Pancreas (tissue), 10 donors: ENCODE results near the gene CEP44. TPM values are rescaled to one million over a fixed set of nuclear protein-coding genes. Genes with fewer than 3 reads are reported as not detected.

Source experiments
- ATAC-seq, 4 donors: fragments of 200-7000 bp; cut with Tn5 transposase; one replicate each; pipeline versions ENCODE4 v1.8.0 to v1.9.1; 2020; ENCODE audit warnings: mild to moderate bottlenecking in 4 of 4, moderate library complexity in 4 of 4
- DNase-seq, 6 donors: peaks; one replicate each; pipeline ENCODE4 v3.0.0-alpha.2; 2020
- FAIRE-seq: peaks from 2 replicates; lab custom pipeline; 2012; peaks lifted over from hg19 to GRCh38; lab: Jason Lieb, UNC
- H3K27ac ChIP-seq, 4 donors: fragments of 200-600 bp; sonication (generic); 1 replicate in 3 of 4; 2 replicates in 1 of 4; pipeline versions ENCODE4 v1.5.0 to v1.8.0; 2020
- H3K27me3 ChIP-seq, 4 donors: fragments of 200-600 bp; one replicate each; pipeline ENCODE4 v1.8.0; 2021
- H3K36me3 ChIP-seq, 3 donors: fragments of 200-600 bp; sonication (generic) in 1 of 3; one replicate each; pipeline versions ENCODE4 v1.5.0 to v1.8.0; 2020 to 2021
- H3K4me1 ChIP-seq, 3 donors: fragments of 200-600 bp; one replicate each; pipeline ENCODE4 v1.8.0; 2021
- H3K4me3 ChIP-seq, 4 donors: fragments of 200-600 bp; sonication (generic) in 2 of 4; one replicate each; pipeline versions ENCODE4 v1.5.0 to v1.8.0; 2020 to 2021
- H3K9me3 ChIP-seq, 4 donors: fragments of 200-600 bp; one replicate each; pipeline ENCODE4 v1.8.0; 2021
- WGBS, 2 donors: extraction: QIAGEN DNeasy Blood & Tissue Kit; methylation state at CpG; one replicate each; pipeline ENCODE4 v1.1.7; 2013; 5-methylcytosine and 5-hydroxymethylcytosine counted together
- intact Hi-C, 3 donors: fragments of 100-400 bp; cut with DNase I; formaldehyde crosslinking; loops; one replicate each; pipeline versions ENCODE4 v1.11.1 to v1.14.2; 2022
- polyA plus RNA-seq, 2 donors: library from polyadenylated mRNA; stranded (reverse); fragments of 200-250 nt; gene quantifications; one replicate each; pipeline ENCODE4 v1.2.3, GENCODE V29; 2013
- total RNA-seq, 6 donors: library from RNA; stranded (reverse); fragmentation: NEBNext Ultra II Directional in 4 of 6; extraction: Animal tissue kit (Norgen Biotek cat#: 25700) in 4 of 6; gene quantifications; one replicate each; pipeline versions ENCODE4 v1.2.1 to v1.2.4, GENCODE V29; 2021 to 2023
- TF ChIP-seq, protein P1 (sequence below), 4 donors: fragments of 200-600 bp; sonication (generic) in 3 of 4; IDR thresholded peaks; one replicate each; pipeline versions ENCODE4 v1.5.0 to v1.8.0; 2021; ENCODE audit warnings: antibody characterized with exemption in 4 of 4
- donor health status: healthy with polysubstance abuse.
- donor health status: DM: no; HTN: no; CAD: no; lungs with moderate emphysema.
- donor health status: DM: no; HTN: no; CAD: no.
- donor health status: control.
- donor health status: control.
- donor health status: Bipolar disorder and iron deficiency.
- donor health status: DM: yes; HTN: yes; CAD: no.
- donor health status: DM: no; HTN: no; CAD: no.
- donor health status: DM: no; HTN: no; CAD: no.
- donor health status: DM: yes; HTN: yes; CAD: no.

CEP44 gene
- total and polyA plus RNA-seq, 8 donors = 3.4 to 9.7 (median 5.9) TPM

DNA sequence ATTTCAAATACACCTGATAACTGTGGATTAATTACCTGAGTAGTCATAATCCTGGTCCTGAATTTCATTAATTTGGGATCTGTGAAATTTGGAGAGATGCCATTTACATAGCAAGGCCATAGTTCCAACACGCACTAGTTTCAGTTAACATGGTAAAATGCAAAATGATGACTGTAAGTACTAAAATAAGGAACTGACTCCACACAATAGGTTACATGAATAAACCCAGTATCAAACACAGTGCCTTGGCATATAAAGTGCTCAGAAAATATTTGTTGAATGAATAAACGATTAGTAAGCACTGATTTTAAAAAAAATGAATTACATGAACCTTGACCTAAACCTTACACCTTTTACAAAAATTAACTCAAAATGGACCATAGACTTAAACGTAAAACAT is 9.3 kb upstream of the CEP44 start:
- WGBS, 2 donors = 78 to 80% methylated on average over 3 of the region's 3 CpGs
- Histone ChIP-seq H3K4me1 (no peaks in the 10 kb centered on the region), H3K36me3 (no peaks in the 10 kb centered on the region), H3K9me3 (no peaks in the 10 kb centered on the region), H3K27me3 (no peaks in the 10 kb centered on the region), H3K27ac (no peak overlapping the region), H3K4me3 (no peak overlapping the region)
- intact Hi-C loops = no loop called here
- ATAC-seq = no peak
- TF ChIP-seq, protein P1, sequence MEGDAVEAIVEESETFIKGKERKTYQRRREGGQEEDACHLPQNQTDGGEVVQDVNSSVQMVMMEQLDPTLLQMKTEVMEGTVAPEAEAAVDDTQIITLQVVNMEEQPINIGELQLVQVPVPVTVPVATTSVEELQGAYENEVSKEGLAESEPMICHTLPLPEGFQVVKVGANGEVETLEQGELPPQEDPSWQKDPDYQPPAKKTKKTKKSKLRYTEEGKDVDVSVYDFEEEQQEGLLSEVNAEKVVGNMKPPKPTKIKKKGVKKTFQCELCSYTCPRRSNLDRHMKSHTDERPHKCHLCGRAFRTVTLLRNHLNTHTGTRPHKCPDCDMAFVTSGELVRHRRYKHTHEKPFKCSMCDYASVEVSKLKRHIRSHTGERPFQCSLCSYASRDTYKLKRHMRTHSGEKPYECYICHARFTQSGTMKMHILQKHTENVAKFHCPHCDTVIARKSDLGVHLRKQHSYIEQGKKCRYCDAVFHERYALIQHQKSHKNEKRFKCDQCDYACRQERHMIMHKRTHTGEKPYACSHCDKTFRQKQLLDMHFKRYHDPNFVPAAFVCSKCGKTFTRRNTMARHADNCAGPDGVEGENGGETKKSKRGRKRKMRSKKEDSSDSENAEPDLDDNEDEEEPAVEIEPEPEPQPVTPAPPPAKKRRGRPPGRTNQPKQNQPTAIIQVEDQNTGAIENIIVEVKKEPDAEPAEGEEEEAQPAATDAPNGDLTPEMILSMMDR (IDR thresholded peaks at IDR 0.05) = no peak
- DNase-seq = no peak
- FAIRE-seq = no peak

DNA sequence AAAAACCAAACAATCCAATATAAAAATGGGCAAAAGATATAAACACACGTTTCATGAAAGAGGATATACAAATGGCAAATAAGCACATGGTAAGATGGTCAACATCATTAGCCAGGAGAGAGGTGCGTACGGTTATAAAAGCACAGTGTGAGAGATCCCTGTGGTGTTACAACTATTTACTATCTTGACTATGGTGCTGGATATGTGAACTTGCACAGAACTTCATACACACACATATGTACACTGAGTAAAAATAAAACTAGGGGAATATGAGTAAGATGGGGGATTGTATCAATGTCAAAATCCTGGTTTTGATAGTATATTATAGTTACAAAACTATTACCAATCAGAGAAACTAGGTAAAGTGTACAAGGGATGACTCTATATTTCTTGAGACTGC is 8.6 kb upstream of the CEP44 start:
- H3K36me3 ChIP-seq = no peaks in the 10 kb centered on the region
- no peak overlapping the region for H3K4me3 ChIP-seq
- H3K9me3 ChIP-seq = no peaks in the 10 kb centered on the region
- 84% methylated on average over 3 of the region's 3 CpGs for WGBS, 2 donors
- TF ChIP-seq, protein P1 (IDR thresholded peaks at IDR 0.05) = no peak
- no peaks in the 10 kb centered on the region for H3K4me1 ChIP-seq
- no peak for FAIRE-seq
- ATAC-seq = no peak
- intact Hi-C loops = no loop called here
- no peak for DNase-seq
- H3K27ac ChIP-seq = no peak overlapping the region
- no peaks in the 10 kb centered on the region for H3K27me3 ChIP-seq

DNA sequence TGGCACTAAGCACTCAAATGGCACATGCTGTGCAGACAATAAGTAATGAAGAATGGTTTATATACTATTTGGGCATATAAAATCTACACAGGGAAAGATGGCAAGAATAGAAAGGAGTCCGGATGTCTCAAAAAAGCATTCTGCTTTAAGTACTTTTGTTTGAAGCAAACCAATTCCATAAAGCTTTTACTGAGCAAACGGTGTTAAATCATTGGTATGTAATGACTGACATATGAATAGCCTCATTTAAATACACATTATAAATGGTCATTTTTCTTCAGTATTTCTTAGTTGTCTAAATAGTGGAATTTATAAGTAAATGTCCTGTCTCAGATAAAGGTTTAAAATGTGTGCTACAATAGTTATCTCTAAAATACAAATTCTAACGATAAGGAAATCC is 6.3 kb upstream of the CEP44 start:
- Histone ChIP-seq H3K4me1 (peaks cover 7 to 16% (median 12%) of the 10 kb centered on the region in 3 donors), H3K36me3 (no peaks in the 10 kb centered on the region), H3K27me3 (no peaks in the 10 kb centered on the region), H3K9me3 (no peaks in the 10 kb centered on the region), H3K27ac (no peak overlapping the region), H3K4me3 (no peak overlapping the region)
- ATAC-seq = no peak
- peak; percentile 20 for FAIRE-seq
- DNase-seq = no peak
- TF ChIP-seq, protein P1 (IDR thresholded peaks at IDR 0.05) = no peak
- WGBS, 2 donors = 60 to 67% methylated on average over 3 of the region's 3 CpGs
- intact Hi-C loops = no loop called here

DNA sequence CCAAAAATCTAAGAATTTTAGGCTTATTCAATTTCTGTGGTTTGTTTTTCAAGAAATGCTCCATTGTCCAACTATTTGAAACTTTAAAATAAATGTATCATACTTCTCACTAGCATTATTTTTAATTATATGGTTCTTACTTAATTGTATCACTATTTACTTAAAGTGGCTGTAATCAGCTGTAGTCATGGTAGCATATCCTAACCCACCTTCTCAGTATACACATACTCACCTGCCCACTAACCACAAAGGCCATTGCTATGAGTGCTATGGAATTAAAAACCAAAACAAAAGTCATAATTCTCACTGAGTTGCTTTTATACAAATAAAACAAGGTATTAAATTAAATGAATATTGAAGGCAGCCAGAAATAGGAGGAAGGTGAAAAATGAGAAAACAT is 5.2 kb upstream of the CEP44 start:
- Histone ChIP-seq H3K9me3 (no peaks in the 10 kb centered on the region), H3K27ac (no peak overlapping the region), H3K4me1 (peaks cover 7 to 20% (median 14%) of the 10 kb centered on the region in 3 donors), H3K4me3 (no peak overlapping the region), H3K27me3 (no peaks in the 10 kb centered on the region), H3K36me3 (no peaks in the 10 kb centered on the region)
- TF ChIP-seq, protein P1 (IDR thresholded peaks at IDR 0.05) = no peak
- DNase-seq = no peak
- no peak for FAIRE-seq
- ATAC-seq = no peak
- intact Hi-C loops = no loop called here

DNA sequence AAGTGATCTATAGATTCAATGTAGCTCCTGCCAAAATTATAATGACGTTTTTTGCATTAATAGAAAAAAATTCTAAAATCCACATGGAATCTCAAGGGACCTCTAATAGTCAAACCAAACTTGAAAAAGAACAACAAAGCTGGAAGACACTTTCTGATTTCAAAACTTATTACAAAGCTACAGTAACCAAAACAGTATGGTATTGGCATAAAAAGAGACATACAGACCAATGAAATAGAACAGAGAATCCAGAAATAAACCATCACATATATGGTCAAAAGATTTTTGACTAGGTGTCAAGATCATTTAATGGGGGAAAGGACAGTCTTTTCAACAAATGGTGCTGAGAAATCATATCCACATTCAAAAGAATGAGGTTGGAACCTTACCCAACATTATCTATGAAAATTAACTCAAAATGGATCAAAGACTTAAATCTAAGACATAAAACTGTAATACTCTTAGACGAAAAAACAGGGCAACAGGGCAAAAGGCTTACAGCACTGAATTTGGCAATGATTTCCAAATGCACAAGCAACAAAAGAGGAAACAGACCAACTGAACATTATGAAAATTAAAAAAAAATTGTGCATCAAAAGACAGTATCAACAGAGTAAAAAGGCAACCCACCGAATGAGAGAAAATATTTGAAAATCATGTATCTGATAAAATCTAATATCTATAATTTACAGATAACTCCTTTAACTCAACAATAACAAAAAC is 4.1 kb upstream of the CEP44 start:
- H3K27ac ChIP-seq = no peak overlapping the region
- FAIRE-seq = no peak
- intact Hi-C loops = no loop called here

More for the DNA sequence above, 4.1 kb upstream of the CEP44 start:
- no peak overlapping the region for H3K4me3 ChIP-seq
- ATAC-seq (no peak), DNase-seq (no peak)
- WGBS, 2 donors = 85 to 92% methylated on average over 3 of the region's 3 CpGs
- no peaks in the 10 kb centered on the region for H3K36me3 ChIP-seq
- TF ChIP-seq, protein P1 (IDR thresholded peaks at IDR 0.05) = no peak
- H3K27me3 ChIP-seq = no peaks in the 10 kb centered on the region
- no peaks in the 10 kb centered on the region for H3K9me3 ChIP-seq
- H3K4me1 ChIP-seq = peaks cover 9 to 22% (median 15%) of the 10 kb centered on the region in 3 donors
